Upper lobe of left lung (tissue), 4 donors: ENCODE data around the gene HPCA.

ENCODE experiments used
- CTCF ChIP-seq, 6 experiments: fragments of 450-650 bp in 4 of 6; fragments of 200-600 bp in 2 of 6; sonication (generic) in 2 of 6; IDR thresholded peaks; one replicate each; pipeline ENCODE4 v1.5.1; 2016 to 2019; ENCODE audit warnings: antibody characterized with exemption in 6 of 6
- EP300 ChIP-seq, 4 donors: sonication (generic); formaldehyde crosslinking; IDR thresholded peaks; one replicate each; pipeline ENCODE4 v1.5.1; 2017; ENCODE audit warnings: antibody characterized with exemption in 4 of 4, control low read depth in 2 of 4
- POLR2A ChIP-seq, 4 donors: fragments of 450-650 bp; IDR thresholded peaks; one replicate each; pipeline ENCODE4 v1.5.1; 2016 to 2017; ENCODE audit warnings: antibody characterized with exemption in 4 of 4, mild to moderate bottlenecking in 2 of 4
- POLR2AphosphoS5 ChIP-seq, 2 donors: sonication (generic); formaldehyde crosslinking; IDR thresholded peaks; one replicate each; pipeline ENCODE4 v1.5.1; 2017; ENCODE audit warnings: antibody characterized with exemption in 2 of 2

- TF ChIP-seq CTCF (IDR thresholded peaks at IDR 0.05) (no peak), POLR2A (IDR thresholded peaks at IDR 0.05) (no peak), POLR2AphosphoS5 (IDR thresholded peaks at IDR 0.05) (no peak), EP300 (IDR thresholded peaks at IDR 0.05) (no peak)
Observed at GRCh38 chr1:32885676-32886003, 651 bp upstream of the HPCA start.
